Gastrocnemius medialis (tissue), 4 donors: ENCODE data around the gene ACIN1. TPM values are rescaled to one million over a fixed set of nuclear protein-coding genes. Genes with fewer than 3 reads are reported as not detected.

ENCODE experiments used
- ATAC-seq, 2 donors: fragments of 150-250 bp; one replicate each; pipeline ENCODE4 v1.9.1; 2016
- DNase-seq, 2 donors: peaks; one replicate each; pipeline ENCODE4 v3.0.0-alpha.2; 2019
- H3K27ac ChIP-seq, 4 donors: fragments of 200-600 bp; sonication (generic); 1 replicate in 1 of 4; 2 replicates in 3 of 4; pipeline ENCODE4 v1.5.1; 2016 to 2018; ENCODE audit warnings: mild to moderate bottlenecking in 2 of 4, moderate library complexity in 1 of 4
- H3K27me3 ChIP-seq, 3 donors: fragments of 200-600 bp; sonication (generic) in 2 of 3; 1 replicate in 1 of 3; 2 replicates in 2 of 3; pipeline versions ENCODE4 v1.5.1 to v1.6.0; 2016 to 2019; ENCODE audit warnings: mild to moderate bottlenecking in 1 of 3, moderate library complexity in 1 of 3
- H3K36me3 ChIP-seq, 2 donors: fragments of 200-600 bp; sonication (generic) in 1 of 2; one replicate each; pipeline ENCODE4 v1.5.1; 2017 to 2018
- H3K4me1 ChIP-seq, 2 donors: fragments of 200-600 bp; sonication (generic) in 1 of 2; one replicate each; pipeline ENCODE4 v1.5.1; 2016 to 2017; ENCODE audit warnings: mild to moderate bottlenecking in 2 of 2
- H3K4me3 ChIP-seq, 4 donors: fragments of 200-600 bp; sonication (generic) in 3 of 4; 1 replicate in 1 of 4; 2 replicates in 3 of 4; pipeline ENCODE4 v1.5.1; 2016 to 2019; ENCODE audit warnings: mild to moderate bottlenecking in 2 of 4
- H3K9me3 ChIP-seq, 3 donors: fragments of 200-600 bp; sonication (generic) in 2 of 3; 1 replicate in 1 of 3; 2 replicates in 2 of 3; pipeline ENCODE4 v1.5.1; 2016 to 2019
- CTCF ChIP-seq, 5 experiments: fragments of 450-650 bp in 3 of 5; fragments of 200-600 bp in 2 of 5; sonication (generic) in 2 of 5; IDR thresholded peaks in 4 of 5; conservative IDR thresholded peaks in 1 of 5; 1 replicate in 4 of 5; 2 replicates in 1 of 5; pipeline ENCODE4 v1.5.1; 2016 to 2019; ENCODE audit warnings: antibody characterized with exemption in 5 of 5, mild to moderate bottlenecking in 3 of 5, moderate library complexity in 3 of 5
- POLR2A ChIP-seq, 2 donors: fragments of 450-650 bp; IDR thresholded peaks; one replicate each; pipeline ENCODE4 v1.6.1; 2017; ENCODE audit warnings: antibody characterized with exemption in 2 of 2, mild to moderate bottlenecking in 2 of 2, moderate library complexity in 2 of 2
- in situ Hi-C, 4 donors: fragments of 200-750 bp; cut with MboI; loops; one replicate each; pipeline versions ENCODE4 v1.15.0 to v1.8.0; 2017; ENCODE audit warnings: low sequenced_read_pairs in 4 of 4
- intact Hi-C: fragments of 100-400 bp; cut with DNase I; formaldehyde crosslinking; loops from one replicate; pipeline ENCODE4 v1.15.1; 2023; ENCODE audit warnings: low total_unique reads
- total RNA-seq, 4 donors: library from RNA; depleted of rRNA; stranded (reverse); fragments of >200 nt; gene quantifications; one replicate each; pipeline versions ENCODE4 v1.1.0 to v1.2.3, GENCODE V29; 2016

ACIN1 gene
- total RNA-seq, 4 donors from 2014 or later, result 61.9 to 74.8 (median 70.6) TPM

GRCh38 chr14:23126548-23127278, 31.8 kb upstream of the ACIN1 start:
- TF ChIP-seq CTCF (IDR thresholded peaks at IDR 0.05 in 4 of 5, conservative IDR thresholded peaks at IDR 0.05 in 1 of 5) (no peak), POLR2A (IDR thresholded peaks at IDR 0.05) (no peak)
- in situ Hi-C loops, result no loop called here
- peaks cover 3 to 42% of the 10 kb centered on the region in 2 donors for H3K36me3 ChIP-seq
- DNase-seq, result no peak
- intact Hi-C loops, result loop anchor here (2.0 kb wide), 1 partner anchor 16 kb away; no protein-coding TSS in a partner anchor
- no peaks in the 10 kb centered on the region for H3K9me3 ChIP-seq
- ATAC-seq, result no peak
- H3K27me3 ChIP-seq, result no peaks in the 10 kb centered on the region
- peak overlapping the region; percentile 71 to 85 (median 78) for H3K27ac ChIP-seq
- H3K4me1 ChIP-seq, result peaks cover 45 to 51% of the 10 kb centered on the region in 2 donors
- no peak overlapping the region for H3K4me3 ChIP-seq

- Histone ChIP-seq H3K4me3 (no peak overlapping the region), H3K9me3 (no peaks in the 10 kb centered on the region), H3K27ac (peak overlapping the region; percentile 71 to 85 (median 78)), H3K4me1 (peaks cover 45 to 51% of the 10 kb centered on the region in 2 donors), H3K36me3 (peaks cover 3 to 42% of the 10 kb centered on the region in 2 donors), H3K27me3 (no peaks in the 10 kb centered on the region)
- intact Hi-C loops, result loop anchor here (2.0 kb wide), 1 partner anchor 17 kb away; no protein-coding TSS in a partner anchor
- DNase-seq (peak; percentile 56 to 75), ATAC-seq (peak; percentile 28 to 40)
- in situ Hi-C loops, result no loop called here
- TF ChIP-seq POLR2A (IDR thresholded peaks at IDR 0.05), result no peak
- TF ChIP-seq CTCF (IDR thresholded peaks at IDR 0.05 in 4 of 5, conservative IDR thresholded peaks at IDR 0.05 in 1 of 5), result no peak
These were observed 31.1 kb upstream of the ACIN1 start for GRCh38 chr14:23125933-23126524.

- ATAC-seq, result no peak
- intact Hi-C loops, result no loop called here
- Histone ChIP-seq H3K27ac (peak overlapping the region; percentile 71 to 85 (median 78)), H3K36me3 (peaks cover 3 to 35% of the 10 kb centered on the region in 2 donors), H3K9me3 (no peaks in the 10 kb centered on the region), H3K4me1 (peaks cover 45 to 51% of the 10 kb centered on the region in 2 donors), H3K4me3 (no peak overlapping the region), H3K27me3 (no peaks in the 10 kb centered on the region)
- no peak for DNase-seq
- in situ Hi-C loops, result no loop called here
- TF ChIP-seq POLR2A (IDR thresholded peaks at IDR 0.05), result no peak
- TF ChIP-seq CTCF (IDR thresholded peaks at IDR 0.05 in 4 of 5, conservative IDR thresholded peaks at IDR 0.05 in 1 of 5), result no peak
These were observed 30.1 kb upstream of the ACIN1 start for GRCh38 chr14:23125011-23125410.

- H3K36me3 ChIP-seq, result peaks cover under 1 to 29% of the 10 kb centered on the region in 2 donors
- TF ChIP-seq CTCF (IDR thresholded peaks at IDR 0.05 in 4 of 5, conservative IDR thresholded peaks at IDR 0.05 in 1 of 5), result no peak
- TF ChIP-seq POLR2A (IDR thresholded peaks at IDR 0.05), result no peak
- no peak overlapping the region for H3K4me3 ChIP-seq
- intact Hi-C loops, result loop anchor here (5.0 kb wide), 1 partner anchor 163 kb away; the partner anchor contains the start of gene HOMEZ
- no peaks in the 10 kb centered on the region for H3K27me3 ChIP-seq
- peaks cover 45 to 51% of the 10 kb centered on the region in 2 donors for H3K4me1 ChIP-seq
- no peaks in the 10 kb centered on the region for H3K9me3 ChIP-seq
- no peak for DNase-seq
- ATAC-seq, result no peak
- in situ Hi-C loops, result loop anchor here in 2 of 4 donors (5.0 to 25.0 kb wide), 2 partner anchors 63 to 163 kb away; partner anchors contain the start of gene HOMEZ (in 2 of the 2)
- H3K27ac ChIP-seq, result peak overlapping the region; percentile 56 to 85 (median 76)
These were observed 29.5 kb upstream of the ACIN1 start for GRCh38 chr14:23124337-23124954.
